Transverse colon (tissue), 4 donors: Measurements from ENCODE around the gene PXT1. TPM values are rescaled to one million over a fixed set of nuclear protein-coding genes. Genes with fewer than 3 reads are reported as not detected.

Source experiments
- DNase-seq: peaks from one replicate; pipeline ENCODE4 v3.0.0-alpha.2; 2019
- H3K27ac ChIP-seq, 4 donors: fragments of 200-600 bp; sonication (generic); 2 replicates each; pipeline ENCODE4 v1.5.1; 2016 to 2018; ENCODE audit warnings: inconsistent platforms in 4 of 4
- H3K27me3 ChIP-seq: fragments of 200-600 bp; sonication (generic); 2 replicates; pipeline ENCODE4 v1.5.1; 2017; ENCODE audit warnings: inconsistent platforms
- H3K36me3 ChIP-seq, 4 donors: fragments of 200-600 bp; sonication (generic); 2 replicates each; pipeline ENCODE4 v1.5.1; 2017 to 2019; ENCODE audit warnings: inconsistent platforms in 4 of 4
- H3K4me1 ChIP-seq, 4 donors: fragments of 200-600 bp; sonication (generic); 2 replicates each; pipeline ENCODE4 v1.5.1; 2017 to 2020; ENCODE audit warnings: inconsistent platforms in 4 of 4
- H3K4me3 ChIP-seq, 4 donors: fragments of 200-600 bp; sonication (generic); 1 replicate in 1 of 4; 2 replicates in 3 of 4; pipeline versions ENCODE4 v1.5.1 to v1.6.1; 2017 to 2019; ENCODE audit warnings: inconsistent platforms in 4 of 4
- H3K9me3 ChIP-seq, 2 donors: fragments of 200-600 bp; sonication (generic); 2 replicates each; pipeline ENCODE4 v1.5.1; 2017 to 2019; ENCODE audit warnings: inconsistent platforms in 2 of 2
- EP300 ChIP-seq: sonication (generic); formaldehyde crosslinking; IDR thresholded peaks from one replicate; pipeline ENCODE4 v1.6.1; 2017; ENCODE audit warnings: antibody characterized with exemption, low read depth
- POLR2A ChIP-seq: fragments of 450-650 bp; IDR thresholded peaks from one replicate; pipeline ENCODE4 v1.6.1; 2016; ENCODE audit warnings: antibody characterized with exemption, mild to moderate bottlenecking, moderate library complexity
- POLR2AphosphoS5 ChIP-seq, 3 donors: sonication (generic); formaldehyde crosslinking; IDR thresholded peaks; one replicate each; pipeline ENCODE4 v1.6.1; 2016; ENCODE audit warnings: antibody characterized with exemption in 3 of 3
- WGBS, 2 donors: methylation state at CpG; one replicate each; pipeline ENCODE4 v1.1.5; 2018; ENCODE audit warnings: low coverage in 1 of 2; 5-methylcytosine and 5-hydroxymethylcytosine counted together
- in situ Hi-C, 4 donors: fragments of 200-750 bp; cut with MboI; loops; one replicate each; pipeline versions ENCODE4 v1.15.0 to v1.15.1; 2017; ENCODE audit warnings: low sequenced_read_pairs in 3 of 4, low pct_ligation_motif_present in 1 of 4, low pct_unique_long_range_greater_than_20kb in 1 of 4
- intact Hi-C: fragments of 100-400 bp; cut with DNase I; formaldehyde crosslinking; loops from one replicate; pipeline ENCODE4 v1.15.1; 2023; ENCODE audit warnings: low total_unique reads
- total RNA-seq, 4 donors: library from RNA; depleted of rRNA; stranded (reverse); fragments of >200 nt; gene quantifications; one replicate each; pipeline ENCODE4 v1.1.0, GENCODE V29; 2016
- TF ChIP-seq, protein P1 (sequence below), 5 experiments: fragments of 200-600 bp in 3 of 5; fragments of 450-650 bp in 2 of 5; sonication (generic) in 3 of 5; IDR thresholded peaks; 1 replicate in 2 of 5; 2 replicates in 3 of 5; pipeline ENCODE4 v1.5.1; 2016 to 2017; ENCODE audit warnings: antibody characterized with exemption in 5 of 5, inconsistent platforms in 3 of 5, mild to moderate bottlenecking in 2 of 5, moderate library complexity in 1 of 5

The PXT1 gene
- total RNA-seq, 4 donors from 2014 or later, result 0.14 TPM; not detected in 3

DNA sequence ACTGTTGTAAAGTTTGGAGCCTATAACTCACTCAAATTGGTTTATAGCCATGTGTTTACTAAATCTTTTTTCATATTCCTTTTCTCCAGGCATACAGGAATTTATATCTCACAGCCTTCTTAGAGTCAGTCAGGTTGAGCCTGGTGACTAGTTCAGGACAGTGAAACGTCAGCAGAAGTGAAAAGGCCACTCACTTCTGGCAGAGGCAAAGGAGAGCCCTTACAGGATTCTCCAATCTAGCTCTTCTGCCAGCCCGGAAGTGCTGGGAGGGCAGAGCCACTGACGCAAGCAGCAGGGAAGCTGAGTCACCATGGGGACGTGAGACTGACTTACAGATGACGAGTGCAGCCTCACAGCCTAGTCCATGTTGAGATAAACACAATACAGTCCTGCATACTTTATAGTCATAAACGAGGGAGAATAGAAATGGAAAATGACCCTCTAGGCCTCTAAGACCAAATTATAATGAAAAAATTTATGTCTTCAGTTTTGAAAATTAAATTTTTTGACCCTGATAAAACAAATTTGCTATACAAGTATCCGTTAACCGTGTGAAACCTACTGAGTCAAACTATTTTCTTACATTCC lies 1.3 kb downstream of the PXT1 start:
- Histone ChIP-seq H3K27me3 (no peaks in the 10 kb centered on the region), H3K9me3 (no peaks in the 10 kb centered on the region), H3K4me1 (peaks cover 21 to 40% (median 31%) of the 10 kb centered on the region in 4 donors), H3K4me3 (peak overlapping the region in 1 of 4 donors; percentile 63), H3K27ac (peak overlapping the region; percentile 91 to 98 (median 96)), H3K36me3 (no peaks in the 10 kb centered on the region)
- in situ Hi-C loops (loop anchor here in 2 of 4 donors (10.0 to 25.0 kb wide), 2 partner anchors 146 to 153 kb away; partner anchors contain the start of gene SRSF3 (in 2 of the 2)), intact Hi-C loops (loop anchor here (5.0 kb wide), 1 partner anchor 106 kb away; the partner anchor contains the start of gene STK38)
- 15 to 33% methylated on average over 3 to 8 of the region's 8 CpGs for WGBS, 2 donors
- DNase-seq, result peak; percentile 95
- TF ChIP-seq EP300 (peak; percentile 70), POLR2A (peak; percentile 59), POLR2AphosphoS5 (IDR thresholded peaks at IDR 0.05) (peak; percentile 88 to 95 (median 94))
- TF ChIP-seq, protein P1, sequence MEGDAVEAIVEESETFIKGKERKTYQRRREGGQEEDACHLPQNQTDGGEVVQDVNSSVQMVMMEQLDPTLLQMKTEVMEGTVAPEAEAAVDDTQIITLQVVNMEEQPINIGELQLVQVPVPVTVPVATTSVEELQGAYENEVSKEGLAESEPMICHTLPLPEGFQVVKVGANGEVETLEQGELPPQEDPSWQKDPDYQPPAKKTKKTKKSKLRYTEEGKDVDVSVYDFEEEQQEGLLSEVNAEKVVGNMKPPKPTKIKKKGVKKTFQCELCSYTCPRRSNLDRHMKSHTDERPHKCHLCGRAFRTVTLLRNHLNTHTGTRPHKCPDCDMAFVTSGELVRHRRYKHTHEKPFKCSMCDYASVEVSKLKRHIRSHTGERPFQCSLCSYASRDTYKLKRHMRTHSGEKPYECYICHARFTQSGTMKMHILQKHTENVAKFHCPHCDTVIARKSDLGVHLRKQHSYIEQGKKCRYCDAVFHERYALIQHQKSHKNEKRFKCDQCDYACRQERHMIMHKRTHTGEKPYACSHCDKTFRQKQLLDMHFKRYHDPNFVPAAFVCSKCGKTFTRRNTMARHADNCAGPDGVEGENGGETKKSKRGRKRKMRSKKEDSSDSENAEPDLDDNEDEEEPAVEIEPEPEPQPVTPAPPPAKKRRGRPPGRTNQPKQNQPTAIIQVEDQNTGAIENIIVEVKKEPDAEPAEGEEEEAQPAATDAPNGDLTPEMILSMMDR (IDR thresholded peaks at IDR 0.05), result no peak

DNA sequence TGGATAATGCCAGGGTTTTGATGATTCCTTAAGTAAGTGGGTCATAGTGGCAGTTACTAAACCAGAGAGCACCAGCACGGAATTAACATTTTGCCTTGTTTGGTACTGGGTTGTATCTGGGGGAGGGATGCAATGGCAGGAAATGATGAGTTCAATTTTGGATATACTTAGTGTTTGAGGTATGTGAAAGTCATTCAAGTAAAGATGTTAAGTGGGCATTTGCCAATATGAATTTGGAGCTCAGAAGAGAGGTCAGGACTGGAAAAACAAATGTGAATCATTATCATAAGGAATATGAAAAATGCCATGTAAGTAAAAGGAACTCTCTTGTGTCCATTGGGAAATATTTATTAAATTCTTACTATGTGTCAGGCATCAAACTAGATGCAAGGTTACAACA lies 6.2 kb downstream of the PXT1 start:
- DNase-seq, result no peak
- no peaks in the 10 kb centered on the region for H3K27me3 ChIP-seq
- H3K4me3 ChIP-seq, result no peak overlapping the region
- peaks cover 5 to 9% (median 6%) of the 10 kb centered on the region in 4 donors for H3K4me1 ChIP-seq
- intact Hi-C loops, result no loop called here
- no peaks in the 10 kb centered on the region for H3K9me3 ChIP-seq
- in situ Hi-C loops, result loop anchor here in 1 of 4 donors (25.0 kb wide), 1 partner anchor 151 kb away; the partner anchor contains the start of gene SRSF3
- H3K27ac ChIP-seq, result no peak overlapping the region
- 63 to 77% methylated on average over 1 of the region's 1 CpG for WGBS, 2 donors
- no peaks in the 10 kb centered on the region for H3K36me3 ChIP-seq
- no peak for TF ChIP-seq POLR2A
- TF ChIP-seq, protein P1 (IDR thresholded peaks at IDR 0.05), result no peak
- TF ChIP-seq POLR2AphosphoS5 (IDR thresholded peaks at IDR 0.05), result no peak
- no peak for TF ChIP-seq EP300

DNA sequence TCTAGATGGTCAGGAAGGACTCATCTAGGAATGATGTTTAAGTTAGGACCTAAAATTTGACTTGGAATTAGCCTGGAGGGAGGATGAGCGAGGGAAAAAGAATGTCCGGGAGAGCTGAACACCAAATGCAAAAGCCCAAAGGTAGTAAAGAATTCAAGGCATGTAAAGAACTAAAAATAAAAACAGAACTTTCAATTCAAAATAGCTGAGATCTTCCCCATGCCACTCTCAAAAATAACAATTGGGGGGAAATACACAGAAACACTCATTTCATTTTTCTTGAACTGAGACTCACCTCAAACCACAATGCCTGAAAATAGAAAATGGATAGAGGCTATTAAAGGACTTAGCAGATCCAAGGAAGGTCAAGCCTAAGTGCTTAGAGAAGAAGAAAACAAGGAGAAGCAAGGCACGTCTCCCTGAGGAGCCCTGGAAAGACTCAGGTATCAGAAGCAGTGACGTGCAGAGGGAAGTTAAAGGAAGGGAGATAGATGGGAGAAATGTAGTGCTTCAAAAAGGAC lies 10.4 kb downstream of the PXT1 start:
- Histone ChIP-seq H3K27ac (no peak overlapping the region), H3K9me3 (no peaks in the 10 kb centered on the region), H3K27me3 (no peaks in the 10 kb centered on the region), H3K36me3 (no peaks in the 10 kb centered on the region), H3K4me3 (no peak overlapping the region), H3K4me1 (no peaks in the 10 kb centered on the region)
- in situ Hi-C loops (loop anchor here in 1 of 4 donors (25.0 kb wide), 1 partner anchor 155 kb away; the partner anchor contains the start of gene SRSF3), intact Hi-C loops (no loop called here)
- 79 to 85% methylated on average over 3 to 4 of the region's 4 CpGs for WGBS, 2 donors
- TF ChIP-seq POLR2AphosphoS5 (IDR thresholded peaks at IDR 0.05), result no peak
- no peak for TF ChIP-seq POLR2A
- TF ChIP-seq, protein P1 (IDR thresholded peaks at IDR 0.05), result no peak
- TF ChIP-seq EP300, result no peak
- DNase-seq, result no peak

DNA sequence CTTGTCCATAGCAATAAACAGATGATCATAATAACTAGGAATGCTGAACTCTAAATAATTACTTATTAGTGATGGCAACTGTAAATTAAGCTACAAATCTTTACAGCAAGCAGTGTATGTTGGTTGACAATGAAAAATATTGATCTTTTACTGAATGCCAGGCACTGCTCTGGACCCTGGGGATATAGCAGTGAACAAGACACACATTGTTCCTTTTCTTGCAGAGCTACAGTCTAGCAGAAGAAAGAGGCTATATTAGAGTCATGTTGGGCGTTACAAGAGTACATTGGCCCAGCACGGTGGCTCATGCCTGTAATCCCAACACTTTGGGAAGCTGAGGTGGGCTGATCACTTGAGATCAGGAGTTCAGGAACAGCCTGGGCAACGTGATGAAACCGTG lies 11.5 kb downstream of the PXT1 start:
- intact Hi-C loops, result no loop called here
- Histone ChIP-seq H3K9me3 (no peaks in the 10 kb centered on the region), H3K4me3 (no peak overlapping the region), H3K27ac (no peak overlapping the region), H3K4me1 (no peaks in the 10 kb centered on the region), H3K27me3 (no peaks in the 10 kb centered on the region), H3K36me3 (no peaks in the 10 kb centered on the region)
- no peak for DNase-seq
- WGBS, 2 donors, result 88% methylated on average over 4 of the region's 4 CpGs; no CpG with 5 or more reads in 1 of the 2 donors
- in situ Hi-C loops, result loop anchor here in 1 of 4 donors (25.0 kb wide), 1 partner anchor 156 kb away; the partner anchor contains the start of gene SRSF3
- TF ChIP-seq POLR2AphosphoS5 (IDR thresholded peaks at IDR 0.05), result no peak
